ENCODE results near the gene TCF12. TPM values are rescaled to one million over a fixed set of nuclear protein-coding genes. Genes with fewer than 3 reads are reported as not detected.

TCF12 gene
- total RNA-seq, 1 donor from 2014 or later: 33.2 TPM

DNA sequence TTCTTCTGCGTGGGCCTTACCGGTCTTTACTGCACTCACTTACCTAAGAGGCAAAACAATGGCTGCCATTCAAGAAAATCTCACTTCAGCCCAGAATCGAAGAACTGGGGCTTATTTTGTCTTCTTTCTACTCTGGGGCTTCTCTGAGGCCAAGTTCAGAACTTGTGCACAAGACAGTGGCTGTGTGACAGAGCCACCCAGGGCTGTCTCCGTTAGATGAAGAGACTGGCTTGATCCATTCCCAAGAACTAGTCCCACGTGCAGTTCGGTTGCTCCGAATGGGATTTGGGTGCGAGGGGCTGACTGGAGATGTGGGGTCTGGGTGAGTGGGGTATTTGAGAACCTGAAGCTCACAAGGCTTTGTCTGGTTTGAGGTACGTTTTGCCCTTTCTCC, 795 bp upstream of the TCF12 start:
- TF ChIP-seq, protein P1, sequence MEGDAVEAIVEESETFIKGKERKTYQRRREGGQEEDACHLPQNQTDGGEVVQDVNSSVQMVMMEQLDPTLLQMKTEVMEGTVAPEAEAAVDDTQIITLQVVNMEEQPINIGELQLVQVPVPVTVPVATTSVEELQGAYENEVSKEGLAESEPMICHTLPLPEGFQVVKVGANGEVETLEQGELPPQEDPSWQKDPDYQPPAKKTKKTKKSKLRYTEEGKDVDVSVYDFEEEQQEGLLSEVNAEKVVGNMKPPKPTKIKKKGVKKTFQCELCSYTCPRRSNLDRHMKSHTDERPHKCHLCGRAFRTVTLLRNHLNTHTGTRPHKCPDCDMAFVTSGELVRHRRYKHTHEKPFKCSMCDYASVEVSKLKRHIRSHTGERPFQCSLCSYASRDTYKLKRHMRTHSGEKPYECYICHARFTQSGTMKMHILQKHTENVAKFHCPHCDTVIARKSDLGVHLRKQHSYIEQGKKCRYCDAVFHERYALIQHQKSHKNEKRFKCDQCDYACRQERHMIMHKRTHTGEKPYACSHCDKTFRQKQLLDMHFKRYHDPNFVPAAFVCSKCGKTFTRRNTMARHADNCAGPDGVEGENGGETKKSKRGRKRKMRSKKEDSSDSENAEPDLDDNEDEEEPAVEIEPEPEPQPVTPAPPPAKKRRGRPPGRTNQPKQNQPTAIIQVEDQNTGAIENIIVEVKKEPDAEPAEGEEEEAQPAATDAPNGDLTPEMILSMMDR (IDR thresholded peaks at IDR 0.05; ENCODE audit: insufficient read depth, low read length, severe bottlenecking): no peak
- H3K36me3 ChIP-seq (ENCODE audit: control insufficient read depth, insufficient read depth, low read length): no peaks in the 10 kb centered on the region
- no peak for FAIRE-seq
- peak overlapping the region; percentile 89 for H3K4me3 ChIP-seq (ENCODE audit: low read depth, low read length)
- DNase-seq (ENCODE audit: low read depth): no peak
- no peaks in the 10 kb centered on the region for H3K27me3 ChIP-seq (ENCODE audit: control insufficient read depth, insufficient read depth, low read length)

DNA sequence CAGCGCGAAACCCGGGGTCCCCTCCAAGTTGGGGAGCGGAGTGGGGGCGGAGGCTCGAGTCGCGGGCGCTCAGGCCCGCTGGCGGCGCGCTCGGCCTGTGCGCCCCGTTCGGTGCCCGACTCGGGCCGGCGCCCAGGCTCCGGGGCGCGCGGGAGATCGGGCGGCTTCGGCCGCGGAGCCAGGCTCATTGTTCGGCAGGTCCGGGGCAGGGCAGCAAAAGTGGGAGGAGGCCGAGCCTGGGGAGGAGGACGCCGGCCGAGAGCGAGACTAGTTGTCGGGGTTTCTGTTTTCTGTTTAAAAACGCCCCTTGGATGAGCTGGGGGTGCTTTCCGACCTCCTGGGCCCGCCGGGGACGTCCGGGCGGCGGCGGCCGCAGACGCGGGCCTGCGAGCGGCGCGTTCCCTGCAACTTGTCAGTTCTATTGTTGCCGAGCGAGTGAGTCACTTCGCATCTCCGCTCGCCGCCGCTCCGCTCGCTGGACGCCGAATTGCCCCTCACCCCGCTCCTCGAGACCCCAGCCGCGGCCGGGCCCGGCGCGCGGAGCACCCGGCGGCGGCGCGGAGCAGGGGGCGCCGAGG, 676 bp downstream of the TCF12 start:
- TF ChIP-seq, protein P1 (IDR thresholded peaks at IDR 0.05; ENCODE audit: insufficient read depth, low read length, severe bottlenecking): no peak
- Histone ChIP-seq H3K4me3 (ENCODE audit: low read depth, low read length) (peak overlapping the region; percentile 89), H3K27me3 (ENCODE audit: control insufficient read depth, insufficient read depth, low read length) (no peaks in the 10 kb centered on the region), H3K36me3 (ENCODE audit: control insufficient read depth, insufficient read depth, low read length) (no peaks in the 10 kb centered on the region)
- peak; percentile 47 for DNase-seq (ENCODE audit: low read depth)
- no peak for FAIRE-seq

DNA sequence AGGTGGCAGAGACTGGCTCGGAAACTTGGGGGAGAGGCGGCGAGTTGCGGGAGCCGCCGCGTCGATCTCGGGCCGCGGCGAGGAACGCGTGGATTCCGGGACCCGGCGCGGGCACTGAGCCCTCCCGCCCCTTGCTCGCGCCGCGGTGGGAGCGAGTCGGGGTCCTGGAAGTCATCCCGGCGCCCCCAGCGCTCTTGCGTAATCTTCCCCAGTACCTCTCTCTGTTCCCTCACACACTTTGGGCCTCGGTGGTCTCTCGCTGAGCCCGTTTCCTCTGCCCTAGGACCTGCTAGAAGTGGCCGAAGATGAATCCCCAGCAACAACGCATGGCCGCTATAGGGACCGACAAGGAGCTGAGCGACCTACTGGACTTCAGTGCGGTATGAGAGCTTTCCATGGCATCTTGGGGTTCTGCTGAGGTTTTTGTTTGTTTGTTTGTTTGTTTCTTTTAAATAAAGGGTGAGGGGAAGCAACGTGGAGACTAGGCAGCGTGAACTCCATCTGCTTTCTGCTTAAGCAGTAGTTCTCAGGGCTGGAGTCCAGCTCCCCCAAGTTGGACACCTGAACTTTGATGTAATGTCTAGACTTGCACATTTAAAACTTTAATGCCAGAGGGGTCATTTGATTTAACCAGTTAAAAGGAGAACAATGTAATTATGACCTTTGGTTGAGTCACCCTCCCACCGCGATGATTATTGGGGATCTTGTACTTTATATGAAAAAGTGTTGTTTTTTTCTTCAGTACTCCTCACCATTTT, 1.3 kb downstream of the TCF12 start:
- TF ChIP-seq, protein P1 (IDR thresholded peaks at IDR 0.05; ENCODE audit: insufficient read depth, low read length, severe bottlenecking): no peak
- DNase-seq (ENCODE audit: low read depth) (peak; percentile 47), FAIRE-seq (no peak)
- Histone ChIP-seq H3K27me3 (ENCODE audit: control insufficient read depth, insufficient read depth, low read length) (no peaks in the 10 kb centered on the region), H3K36me3 (ENCODE audit: control insufficient read depth, insufficient read depth, low read length) (no peaks in the 10 kb centered on the region), H3K4me3 (ENCODE audit: low read depth, low read length) (peak overlapping the region; percentile 89)

DNA sequence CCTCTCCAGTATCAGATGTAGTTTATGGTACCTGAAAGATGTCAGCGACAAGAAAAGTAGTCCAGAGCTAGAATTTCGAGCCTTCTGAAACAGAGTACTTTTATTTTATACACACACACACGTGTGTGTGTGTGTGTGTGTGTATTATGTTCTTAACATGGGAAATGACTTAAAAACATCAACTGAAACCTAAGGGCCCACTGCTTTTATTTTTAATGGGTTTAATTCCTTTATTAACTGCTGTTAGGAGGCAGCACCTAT, 1.9 kb downstream of the TCF12 start:
- no peaks in the 10 kb centered on the region for H3K27me3 ChIP-seq (ENCODE audit: control insufficient read depth, insufficient read depth, low read length)
- no peaks in the 10 kb centered on the region for H3K36me3 ChIP-seq (ENCODE audit: control insufficient read depth, insufficient read depth, low read length)
- FAIRE-seq (no peak), DNase-seq (ENCODE audit: low read depth) (no peak)
- H3K4me3 ChIP-seq (ENCODE audit: low read depth, low read length): peak overlapping the region; percentile 89
- TF ChIP-seq, protein P1 (IDR thresholded peaks at IDR 0.05; ENCODE audit: insufficient read depth, low read length, severe bottlenecking): no peak

DNA sequence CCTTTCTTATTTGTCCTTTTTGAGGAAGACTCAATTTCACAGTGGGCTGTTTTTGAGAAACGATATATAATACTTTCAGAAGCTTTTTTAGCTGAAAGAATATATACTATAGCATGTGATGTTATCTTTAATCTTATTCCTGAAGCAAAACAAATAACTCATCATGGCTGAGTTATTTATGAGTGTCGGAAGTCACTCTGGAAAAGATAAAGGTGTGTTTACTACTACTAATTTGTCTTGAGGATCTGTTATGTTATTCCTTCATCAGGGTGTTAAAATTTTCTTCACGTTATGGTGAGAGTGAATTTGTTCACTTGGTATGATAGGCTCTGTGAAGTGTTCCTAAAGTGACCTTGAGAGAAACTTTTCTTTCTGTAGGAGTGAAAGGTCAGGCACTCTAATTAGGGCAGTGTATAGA, 4.7 kb downstream of the TCF12 start:
- no peak for DNase-seq (ENCODE audit: low read depth)
- no peak for FAIRE-seq
- no peaks in the 10 kb centered on the region for H3K36me3 ChIP-seq (ENCODE audit: control insufficient read depth, insufficient read depth, low read length)

More for the DNA sequence above, 4.7 kb downstream of the TCF12 start:
- TF ChIP-seq, protein P1 (IDR thresholded peaks at IDR 0.05; ENCODE audit: insufficient read depth, low read length, severe bottlenecking): no peak
- Histone ChIP-seq H3K4me3 (ENCODE audit: low read depth, low read length) (no peak overlapping the region), H3K27me3 (ENCODE audit: control insufficient read depth, insufficient read depth, low read length) (no peaks in the 10 kb centered on the region)

Data from bronchial epithelial cell (primary cell).